ENCODE results near the gene IDH1.

Gene IDH1

GRCh38 chr2:208256192-208256782 lies 1.4 kb upstream of the IDH1 start:
- peaks cover 29% of the 10 kb centered on the region for H3K4me1 ChIP-seq (ENCODE audit: low read depth, poor library complexity, severe bottlenecking)
- no peaks in the 10 kb centered on the region for H4K20me1 ChIP-seq (ENCODE audit: insufficient read depth)
- no peak overlapping the region for H3K9ac ChIP-seq
- no peak overlapping the region for H2AFZ ChIP-seq (ENCODE audit: low read depth)
- no peaks in the 10 kb centered on the region for H3K79me2 ChIP-seq (ENCODE audit: insufficient read depth, low read depth)
- H3K27me3 ChIP-seq (ENCODE audit: insufficient read depth, low read depth) = no peaks in the 10 kb centered on the region
- H3K36me3 ChIP-seq (ENCODE audit: insufficient read depth) = no peaks in the 10 kb centered on the region
- H3K4me3 ChIP-seq (IDR thresholded peaks at IDR 0.05; ENCODE audit: insufficient read depth, low read depth, low read length) = no peak overlapping the region
- no peak for TF ChIP-seq CTCF (conservative IDR thresholded peaks at IDR 0.05; ENCODE audit: low read depth, low read length)
- peak overlapping the region; percentile 56; the same call in 1 of the 2 replicates for H3K4me2 ChIP-seq
- H3K27ac ChIP-seq = no peak overlapping the region

- peak overlapping the region; percentile 10; the same call in 1 of the 2 replicates for H3K9ac ChIP-seq
- H3K4me1 ChIP-seq (ENCODE audit: low read depth, poor library complexity, severe bottlenecking) = peaks cover 29% of the 10 kb centered on the region
- peak overlapping the region; percentile 56 for H3K4me2 ChIP-seq
- H2AFZ ChIP-seq (ENCODE audit: low read depth) = peak overlapping the region; percentile 93
- TF ChIP-seq CTCF (conservative IDR thresholded peaks at IDR 0.05; ENCODE audit: low read depth, low read length) = no peak; the same call in 1 of the 2 replicates
- H3K27me3 ChIP-seq (ENCODE audit: insufficient read depth, low read depth) = no peaks in the 10 kb centered on the region
- H4K20me1 ChIP-seq (ENCODE audit: insufficient read depth) = no peaks in the 10 kb centered on the region
- peak overlapping the region; percentile 82 for H3K4me3 ChIP-seq (IDR thresholded peaks at IDR 0.05; ENCODE audit: insufficient read depth, low read depth, low read length)
- H3K79me2 ChIP-seq (ENCODE audit: insufficient read depth, low read depth) = no peaks in the 10 kb centered on the region
- peak overlapping the region; percentile 34; the same call in 1 of the 2 replicates for H3K27ac ChIP-seq
- H3K36me3 ChIP-seq (ENCODE audit: insufficient read depth) = no peaks in the 10 kb centered on the region
These were observed 761 bp upstream of the IDH1 start for GRCh38 chr2:208255557-208256106.

GRCh38 chr2:208254118-208254870 lies 577 bp downstream of the IDH1 start:
- Histone ChIP-seq H3K4me2 (peak overlapping the region; percentile 56), H3K27me3 (ENCODE audit: insufficient read depth, low read depth) (no peaks in the 10 kb centered on the region), H4K20me1 (ENCODE audit: insufficient read depth) (no peaks in the 10 kb centered on the region), H3K4me1 (ENCODE audit: low read depth, poor library complexity, severe bottlenecking) (peaks cover 29% of the 10 kb centered on the region), H3K27ac (no peak overlapping the region), H3K4me3 (IDR thresholded peaks at IDR 0.05; ENCODE audit: insufficient read depth, low read depth, low read length) (peak overlapping the region; percentile 92), H3K9ac (peak overlapping the region; percentile 13; the same call in 1 of the 2 replicates), H3K79me2 (ENCODE audit: insufficient read depth, low read depth) (no peaks in the 10 kb centered on the region), H3K36me3 (ENCODE audit: insufficient read depth) (no peaks in the 10 kb centered on the region), H2AFZ (ENCODE audit: low read depth) (peak overlapping the region; percentile 93)
- peak; percentile 80 for TF ChIP-seq CTCF (conservative IDR thresholded peaks at IDR 0.05; ENCODE audit: low read depth, low read length)

GRCh38 chr2:208253600-208254117 lies 1.2 kb downstream of the IDH1 start:
- no peak for TF ChIP-seq CTCF (conservative IDR thresholded peaks at IDR 0.05; ENCODE audit: low read depth, low read length)
- no peaks in the 10 kb centered on the region for H3K36me3 ChIP-seq (ENCODE audit: insufficient read depth)
- H3K4me3 ChIP-seq (IDR thresholded peaks at IDR 0.05; ENCODE audit: insufficient read depth, low read depth, low read length) = no peak overlapping the region
- peaks cover 31% of the 10 kb centered on the region for H3K4me1 ChIP-seq (ENCODE audit: low read depth, poor library complexity, severe bottlenecking)
- H3K9ac ChIP-seq = peak overlapping the region; percentile 13; the same call in 1 of the 2 replicates
- peak overlapping the region; percentile 56 for H3K4me2 ChIP-seq
- no peaks in the 10 kb centered on the region for H4K20me1 ChIP-seq (ENCODE audit: insufficient read depth)
- H3K27ac ChIP-seq = no peak overlapping the region
- no peaks in the 10 kb centered on the region for H3K27me3 ChIP-seq (ENCODE audit: insufficient read depth, low read depth)
- peak overlapping the region; percentile 93; the same call in 1 of the 2 replicates for H2AFZ ChIP-seq (ENCODE audit: low read depth)
- no peaks in the 10 kb centered on the region for H3K79me2 ChIP-seq (ENCODE audit: insufficient read depth, low read depth)
